HEK293 (cell line): ENCODE results near the gene RAB8A.

ENCODE experiments used
- BCL11A ChIP-seq: fragments of 450-650 bp; formaldehyde crosslinking; IDR thresholded peaks from 2 replicates; pipeline ENCODE4 v1.5.1; 2016; ENCODE audit warnings: low read depth, missing biosample characterization, missing genetic modification characterization
- HOXC10 ChIP-seq: sonication (generic); formaldehyde crosslinking; IDR thresholded peaks from 2 replicates; pipeline ENCODE4 v1.8.1; 2023; ENCODE audit warnings: mild to moderate bottlenecking, missing genetic modification reagents
- ZBTB21 ChIP-seq: fragments of 450-650 bp; formaldehyde crosslinking; IDR thresholded peaks from 2 replicates; pipeline ENCODE4 v1.5.1; 2017; ENCODE audit warnings: missing biosample characterization, missing genetic modification characterization
- ZNF114 ChIP-seq: fragments of 450-650 bp; formaldehyde crosslinking; IDR thresholded peaks from 2 replicates; pipeline ENCODE4 v1.5.0; 2017; ENCODE audit warnings: missing biosample characterization, missing genetic modification characterization
- ZNF138 ChIP-seq: fragments of 450-650 bp; formaldehyde crosslinking; IDR thresholded peaks from 2 replicates; pipeline ENCODE4 v1.5.1; 2016; ENCODE audit warnings: missing biosample characterization, missing genetic modification characterization, borderline replicate concordance
- ZNF214 ChIP-seq: fragments of 450-650 bp; formaldehyde crosslinking; IDR thresholded peaks from 2 replicates; pipeline ENCODE4 v1.5.1; 2017; ENCODE audit warnings: missing biosample characterization, mild to moderate bottlenecking, missing genetic modification characterization, borderline replicate concordance
- ZNF335 ChIP-seq: fragments of 450-650 bp; formaldehyde crosslinking; conservative IDR thresholded peaks from 2 replicates; pipeline ENCODE4 v1.5.1; 2016; ENCODE audit warnings: missing biosample characterization, missing genetic modification characterization
- ZNF560 ChIP-seq: fragments of 450-650 bp; formaldehyde crosslinking; IDR thresholded peaks from 2 replicates; pipeline ENCODE4 v1.5.1; 2017; ENCODE audit warnings: missing biosample characterization, missing genetic modification characterization, borderline replicate concordance
- ZNF621 ChIP-seq: fragments of 450-650 bp; formaldehyde crosslinking; IDR thresholded peaks from 2 replicates; pipeline ENCODE4 v1.5.1; 2017; ENCODE audit warnings: missing biosample characterization, missing genetic modification characterization
- ZNF777 ChIP-seq: fragments of 450-650 bp; formaldehyde crosslinking; IDR thresholded peaks from 2 replicates; pipeline ENCODE4 v1.5.1; 2017; ENCODE audit warnings: missing biosample characterization, missing genetic modification characterization, borderline replicate concordance
- TF ChIP-seq, protein P1 (sequence below): fragments of 450-650 bp; formaldehyde crosslinking; IDR thresholded peaks from 2 replicates; pipeline ENCODE4 v1.5.1; 2016; ENCODE audit warnings: missing biosample characterization, missing genetic modification characterization
- TF ChIP-seq, protein P2 (sequence below): fragments of 450-650 bp; formaldehyde crosslinking; IDR thresholded peaks from 2 replicates; pipeline ENCODE4 v1.5.1; 2016; ENCODE audit warnings: missing biosample characterization, missing genetic modification characterization
- TF ChIP-seq, protein P3 (sequence below): fragments of 450-650 bp; formaldehyde crosslinking; IDR thresholded peaks from 2 replicates; pipeline ENCODE4 v1.5.1; 2017; ENCODE audit warnings: missing biosample characterization, missing genetic modification characterization

DNA sequence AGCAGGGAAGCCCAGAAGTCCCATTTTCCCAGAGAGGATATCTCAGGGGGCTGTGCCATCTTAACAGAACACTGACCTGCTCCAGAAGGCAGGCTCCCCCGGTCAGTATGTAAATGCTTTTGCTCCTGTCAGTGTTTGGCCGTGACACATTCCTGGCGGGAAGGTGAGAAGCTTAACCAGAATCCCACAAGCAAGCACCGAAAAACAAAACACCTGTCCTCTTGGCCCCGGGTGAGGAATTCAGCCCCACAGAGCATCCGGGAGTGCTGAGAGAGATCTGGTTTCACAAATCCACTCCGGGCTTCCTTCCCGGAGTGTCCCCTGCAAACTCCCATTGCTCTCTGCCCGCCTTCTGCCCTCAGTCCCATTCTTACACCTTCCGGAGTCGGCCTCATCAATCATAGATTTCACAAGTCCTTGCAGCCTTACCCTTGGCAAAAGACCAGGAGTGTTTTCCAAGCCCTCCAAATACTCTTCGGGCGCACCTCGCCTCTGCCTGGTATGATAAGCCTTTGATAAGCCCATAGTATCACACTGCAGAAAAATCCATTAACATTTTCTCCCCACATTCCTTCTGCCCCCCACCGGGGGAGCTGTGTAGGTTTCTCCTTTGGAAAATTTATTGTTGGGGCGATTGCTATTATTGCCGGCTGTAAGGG lies 23.2 kb upstream of the RAB8A start:
- TF ChIP-seq, protein P1, sequence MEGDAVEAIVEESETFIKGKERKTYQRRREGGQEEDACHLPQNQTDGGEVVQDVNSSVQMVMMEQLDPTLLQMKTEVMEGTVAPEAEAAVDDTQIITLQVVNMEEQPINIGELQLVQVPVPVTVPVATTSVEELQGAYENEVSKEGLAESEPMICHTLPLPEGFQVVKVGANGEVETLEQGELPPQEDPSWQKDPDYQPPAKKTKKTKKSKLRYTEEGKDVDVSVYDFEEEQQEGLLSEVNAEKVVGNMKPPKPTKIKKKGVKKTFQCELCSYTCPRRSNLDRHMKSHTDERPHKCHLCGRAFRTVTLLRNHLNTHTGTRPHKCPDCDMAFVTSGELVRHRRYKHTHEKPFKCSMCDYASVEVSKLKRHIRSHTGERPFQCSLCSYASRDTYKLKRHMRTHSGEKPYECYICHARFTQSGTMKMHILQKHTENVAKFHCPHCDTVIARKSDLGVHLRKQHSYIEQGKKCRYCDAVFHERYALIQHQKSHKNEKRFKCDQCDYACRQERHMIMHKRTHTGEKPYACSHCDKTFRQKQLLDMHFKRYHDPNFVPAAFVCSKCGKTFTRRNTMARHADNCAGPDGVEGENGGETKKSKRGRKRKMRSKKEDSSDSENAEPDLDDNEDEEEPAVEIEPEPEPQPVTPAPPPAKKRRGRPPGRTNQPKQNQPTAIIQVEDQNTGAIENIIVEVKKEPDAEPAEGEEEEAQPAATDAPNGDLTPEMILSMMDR: no peak
- TF ChIP-seq ZNF114 (no peak), ZNF777 (tag by site-specific recombination) (no peak), ZNF621 (no peak), BCL11A (tag by site-specific recombination) (no peak), ZBTB21 (tag by site-specific recombination) (no peak), HOXC10 (no peak), ZNF214 (tag by site-specific recombination) (no peak), ZNF560 (tag by site-specific recombination) (no peak), ZNF138 (tag by site-specific recombination) (no peak), ZNF335 (tag by site-specific recombination) (no peak)
- TF ChIP-seq, protein P2, sequence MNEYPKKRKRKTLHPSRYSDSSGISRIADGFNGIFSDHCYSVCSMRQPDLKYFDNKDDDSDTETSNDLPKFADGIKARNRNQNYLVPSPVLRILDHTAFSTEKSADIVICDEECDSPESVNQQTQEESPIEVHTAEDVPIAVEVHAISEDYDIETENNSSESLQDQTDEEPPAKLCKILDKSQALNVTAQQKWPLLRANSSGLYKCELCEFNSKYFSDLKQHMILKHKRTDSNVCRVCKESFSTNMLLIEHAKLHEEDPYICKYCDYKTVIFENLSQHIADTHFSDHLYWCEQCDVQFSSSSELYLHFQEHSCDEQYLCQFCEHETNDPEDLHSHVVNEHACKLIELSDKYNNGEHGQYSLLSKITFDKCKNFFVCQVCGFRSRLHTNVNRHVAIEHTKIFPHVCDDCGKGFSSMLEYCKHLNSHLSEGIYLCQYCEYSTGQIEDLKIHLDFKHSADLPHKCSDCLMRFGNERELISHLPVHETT (tag by site-specific recombination): no peak
- TF ChIP-seq, protein P3, sequence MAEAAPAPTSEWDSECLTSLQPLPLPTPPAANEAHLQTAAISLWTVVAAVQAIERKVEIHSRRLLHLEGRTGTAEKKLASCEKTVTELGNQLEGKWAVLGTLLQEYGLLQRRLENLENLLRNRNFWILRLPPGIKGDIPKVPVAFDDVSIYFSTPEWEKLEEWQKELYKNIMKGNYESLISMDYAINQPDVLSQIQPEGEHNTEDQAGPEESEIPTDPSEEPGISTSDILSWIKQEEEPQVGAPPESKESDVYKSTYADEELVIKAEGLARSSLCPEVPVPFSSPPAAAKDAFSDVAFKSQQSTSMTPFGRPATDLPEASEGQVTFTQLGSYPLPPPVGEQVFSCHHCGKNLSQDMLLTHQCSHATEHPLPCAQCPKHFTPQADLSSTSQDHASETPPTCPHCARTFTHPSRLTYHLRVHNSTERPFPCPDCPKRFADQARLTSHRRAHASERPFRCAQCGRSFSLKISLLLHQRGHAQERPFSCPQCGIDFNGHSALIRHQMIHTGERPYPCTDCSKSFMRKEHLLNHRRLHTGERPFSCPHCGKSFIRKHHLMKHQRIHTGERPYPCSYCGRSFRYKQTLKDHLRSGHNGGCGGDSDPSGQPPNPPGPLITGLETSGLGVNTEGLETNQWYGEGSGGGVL (tag by site-specific recombination): no peak
